Ascending aorta (tissue), 2 donors: ENCODE results near the gene OGFRL1. TPM values are rescaled to one million over a fixed set of nuclear protein-coding genes. Genes with fewer than 3 reads are reported as not detected.

Experiments used
- DNase-seq, 2 donors: peaks; one replicate each; pipeline ENCODE4 v3.0.0-alpha.2; 2019; ENCODE audit warnings: low spot score in 2 of 2
- H3K27ac ChIP-seq, 2 donors: fragments of 200-600 bp; sonication (generic); one replicate each; pipeline ENCODE4 v1.5.1; 2016 to 2017; ENCODE audit warnings: mild to moderate bottlenecking in 1 of 2
- H3K27me3 ChIP-seq: fragments of 200-600 bp; sonication (generic); one replicate; pipeline ENCODE4 v1.5.1; 2017
- H3K36me3 ChIP-seq, 2 donors: fragments of 200-600 bp; sonication (generic); one replicate each; pipeline ENCODE4 v1.5.1; 2016
- H3K4me1 ChIP-seq, 2 donors: fragments of 200-600 bp; sonication (generic); one replicate each; pipeline ENCODE4 v1.5.1; 2016 to 2017; ENCODE audit warnings: mild to moderate bottlenecking in 1 of 2
- H3K4me3 ChIP-seq, 2 donors: fragments of 200-600 bp; sonication (generic); one replicate each; pipeline ENCODE4 v1.5.1; 2016 to 2017; ENCODE audit warnings: mild to moderate bottlenecking in 1 of 2
- H3K9me3 ChIP-seq, 2 donors: fragments of 200-600 bp; sonication (generic); one replicate each; pipeline ENCODE4 v1.5.1; 2016
- intact Hi-C: fragments of 100-400 bp; cut with DNase I; formaldehyde crosslinking; loops from one replicate; pipeline ENCODE4 v1.15.1; 2023
- total RNA-seq: library from RNA; depleted of rRNA; stranded (reverse); fragments of >200 nt; gene quantifications from one replicate; pipeline ENCODE4 v1.1.0, GENCODE V29; 2016
- TF ChIP-seq, protein P1 (sequence below), 3 experiments: fragments of 200-600 bp in 2 of 3; fragments of 450-650 bp in 1 of 3; sonication (generic) in 2 of 3; IDR thresholded peaks; one replicate each; pipeline ENCODE4 v1.5.1; 2016 to 2019; ENCODE audit warnings: antibody characterized with exemption in 3 of 3, mild to moderate bottlenecking in 1 of 3, moderate library complexity in 1 of 3

OGFRL1 gene
- total RNA-seq, 1 donor from 2014 or later = 14.6 TPM

DNA sequence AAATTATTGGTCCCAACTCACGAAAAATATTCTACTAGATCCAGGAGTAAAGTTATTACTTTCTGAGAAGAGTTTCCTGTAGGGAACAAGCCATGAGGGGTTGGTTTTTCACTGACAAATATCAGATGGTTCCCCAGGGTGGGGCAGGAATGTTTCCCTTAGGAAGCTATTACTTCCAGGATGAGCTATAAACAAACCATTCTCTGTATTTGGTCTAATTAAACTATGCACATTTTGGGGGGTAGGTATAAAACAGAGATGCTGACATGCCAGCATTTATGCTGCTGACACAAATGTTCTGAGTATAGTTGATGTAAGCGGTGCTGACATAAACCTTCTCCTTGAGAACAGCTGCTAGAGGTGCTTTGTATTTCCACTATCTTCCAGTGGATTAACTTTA, 54.2 kb downstream of the OGFRL1 start:
- Histone ChIP-seq H3K27me3 (no peaks in the 10 kb centered on the region), H3K4me3 (no peak overlapping the region), H3K36me3 (no peaks in the 10 kb centered on the region), H3K4me1 (no peaks in the 10 kb centered on the region), H3K27ac (no peak overlapping the region), H3K9me3 (no peaks in the 10 kb centered on the region)
- intact Hi-C loops = loop anchor here (10.0 kb wide), 1 partner anchor 638 kb away; no protein-coding TSS in a partner anchor
- TF ChIP-seq, protein P1, sequence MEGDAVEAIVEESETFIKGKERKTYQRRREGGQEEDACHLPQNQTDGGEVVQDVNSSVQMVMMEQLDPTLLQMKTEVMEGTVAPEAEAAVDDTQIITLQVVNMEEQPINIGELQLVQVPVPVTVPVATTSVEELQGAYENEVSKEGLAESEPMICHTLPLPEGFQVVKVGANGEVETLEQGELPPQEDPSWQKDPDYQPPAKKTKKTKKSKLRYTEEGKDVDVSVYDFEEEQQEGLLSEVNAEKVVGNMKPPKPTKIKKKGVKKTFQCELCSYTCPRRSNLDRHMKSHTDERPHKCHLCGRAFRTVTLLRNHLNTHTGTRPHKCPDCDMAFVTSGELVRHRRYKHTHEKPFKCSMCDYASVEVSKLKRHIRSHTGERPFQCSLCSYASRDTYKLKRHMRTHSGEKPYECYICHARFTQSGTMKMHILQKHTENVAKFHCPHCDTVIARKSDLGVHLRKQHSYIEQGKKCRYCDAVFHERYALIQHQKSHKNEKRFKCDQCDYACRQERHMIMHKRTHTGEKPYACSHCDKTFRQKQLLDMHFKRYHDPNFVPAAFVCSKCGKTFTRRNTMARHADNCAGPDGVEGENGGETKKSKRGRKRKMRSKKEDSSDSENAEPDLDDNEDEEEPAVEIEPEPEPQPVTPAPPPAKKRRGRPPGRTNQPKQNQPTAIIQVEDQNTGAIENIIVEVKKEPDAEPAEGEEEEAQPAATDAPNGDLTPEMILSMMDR (IDR thresholded peaks at IDR 0.05) = no peak
- DNase-seq = no peak

DNA sequence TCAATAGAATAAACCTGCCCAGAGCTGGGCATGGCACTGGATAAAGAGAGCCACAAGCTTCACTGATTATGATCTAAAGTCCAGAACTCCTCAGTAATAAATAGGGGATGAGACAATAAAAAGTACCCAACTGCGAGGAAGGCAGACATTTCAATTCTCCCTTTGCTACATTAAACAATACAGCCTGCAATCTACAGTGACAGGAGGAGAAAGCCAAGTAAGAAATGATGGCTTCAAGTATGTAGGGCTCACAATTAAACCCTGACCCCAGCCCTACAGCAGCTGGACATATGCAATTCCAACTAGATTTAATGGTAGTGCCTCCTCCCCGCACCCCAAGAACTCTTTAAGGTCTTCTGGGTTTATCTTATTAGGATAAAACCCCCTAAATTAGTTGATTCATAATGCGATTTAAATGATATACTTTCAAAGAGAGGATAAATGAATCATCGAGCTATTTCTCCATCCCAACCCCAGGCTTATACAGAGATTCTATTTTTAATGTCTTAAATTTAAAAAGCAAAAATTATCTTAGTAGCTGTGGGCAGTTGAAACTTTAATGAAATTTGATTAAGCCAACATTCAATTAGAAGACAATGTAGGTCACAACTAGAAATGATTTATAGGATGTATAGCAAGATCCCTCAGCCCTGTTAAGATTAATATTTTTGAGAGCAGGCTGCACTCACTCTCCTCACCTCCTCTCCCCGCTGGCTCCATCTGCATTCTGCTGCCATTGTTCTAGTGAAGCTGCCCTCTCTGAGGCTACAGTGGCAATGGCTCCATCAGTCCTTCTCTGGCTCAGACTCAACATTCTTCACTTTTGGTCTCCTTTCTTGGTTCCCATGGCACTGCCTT, 57.1 kb downstream of the OGFRL1 start:
- no peaks in the 10 kb centered on the region for H3K36me3 ChIP-seq
- no peak overlapping the region for H3K4me3 ChIP-seq
- no peak for DNase-seq
- no peaks in the 10 kb centered on the region for H3K9me3 ChIP-seq
- no peak overlapping the region for H3K27ac ChIP-seq
- TF ChIP-seq, protein P1 (IDR thresholded peaks at IDR 0.05) = no peak
- H3K27me3 ChIP-seq = no peaks in the 10 kb centered on the region
- intact Hi-C loops = loop anchor here (5.0 to 10.0 kb wide), 2 partner anchors 153 to 641 kb away; no protein-coding TSS in a partner anchor
- peaks cover 0 to 4% of the 10 kb centered on the region in 2 donors for H3K4me1 ChIP-seq

DNA sequence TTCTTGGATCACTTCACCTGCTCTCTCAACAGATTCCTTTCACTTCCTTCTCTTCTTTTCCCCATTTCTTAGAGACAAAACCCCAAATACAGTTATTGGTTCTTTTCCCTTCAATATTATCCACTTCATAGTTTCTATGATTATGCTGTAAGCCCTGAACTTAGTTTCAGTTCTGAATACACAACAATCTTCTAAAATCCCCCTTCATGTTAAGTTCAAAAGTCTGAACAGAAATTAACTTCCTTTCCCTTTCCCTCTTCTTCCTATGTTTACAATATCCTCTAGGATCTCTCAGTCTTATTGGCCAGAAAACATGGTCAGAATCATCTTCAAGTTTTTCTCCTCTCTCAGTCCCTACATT, 57.7 kb downstream of the OGFRL1 start:
- TF ChIP-seq, protein P1 (IDR thresholded peaks at IDR 0.05) = no peak
- Histone ChIP-seq H3K27ac (no peak overlapping the region), H3K4me1 (peaks cover 0 to 10% of the 10 kb centered on the region in 2 donors), H3K27me3 (no peaks in the 10 kb centered on the region), H3K4me3 (no peak overlapping the region), H3K9me3 (no peaks in the 10 kb centered on the region), H3K36me3 (no peaks in the 10 kb centered on the region)
- intact Hi-C loops = loop anchor here (5.0 to 10.0 kb wide), 2 partner anchors 154 to 642 kb away; no protein-coding TSS in a partner anchor
- no peak for DNase-seq

DNA sequence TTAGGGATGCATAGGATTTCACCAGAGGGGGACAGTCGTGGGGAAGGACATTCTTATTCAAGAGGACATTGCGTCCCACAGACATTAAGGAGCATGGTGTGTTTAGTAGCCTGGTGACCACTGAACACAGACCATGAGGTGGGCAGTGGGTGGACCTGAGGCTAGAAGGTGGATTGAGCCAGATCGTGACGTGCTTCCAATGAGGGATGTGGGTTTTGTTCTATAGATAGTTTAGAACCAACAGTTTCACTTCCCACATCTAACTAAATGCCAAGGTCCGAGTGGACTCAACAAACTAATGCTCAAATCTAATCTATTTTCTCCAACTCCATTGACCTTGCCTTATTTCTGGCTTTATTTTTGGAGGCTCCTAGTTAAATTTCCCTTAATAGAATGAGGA, 58.5 kb downstream of the OGFRL1 start:
- Histone ChIP-seq H3K4me1 (peaks cover 0 to 11% of the 10 kb centered on the region in 2 donors), H3K36me3 (no peaks in the 10 kb centered on the region), H3K9me3 (no peaks in the 10 kb centered on the region), H3K27me3 (no peaks in the 10 kb centered on the region), H3K27ac (no peak overlapping the region), H3K4me3 (no peak overlapping the region)
- intact Hi-C loops = loop anchor here (5.0 to 10.0 kb wide), 2 partner anchors 155 to 642 kb away; no protein-coding TSS in a partner anchor
- TF ChIP-seq, protein P1 (IDR thresholded peaks at IDR 0.05) = no peak
- DNase-seq = no peak

DNA sequence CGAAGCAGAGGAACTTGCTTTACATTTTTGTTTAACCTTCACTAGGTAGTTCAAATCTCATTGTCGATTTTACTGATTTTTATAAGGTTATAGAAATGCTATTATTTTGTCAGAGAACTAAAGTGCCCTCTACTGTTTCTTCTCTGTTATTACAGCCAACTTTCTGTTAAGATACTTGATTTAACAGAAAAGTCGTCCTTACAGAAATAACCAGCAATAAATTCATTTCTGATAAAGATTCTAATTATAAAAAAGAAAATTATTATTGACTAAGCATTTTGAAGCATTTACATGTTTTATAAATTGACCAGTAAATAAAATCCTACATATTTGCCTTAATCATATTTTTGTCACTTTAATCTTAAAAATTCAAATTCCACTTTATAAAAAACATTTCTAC, 60.8 kb downstream of the OGFRL1 start:
- Histone ChIP-seq H3K27me3 (no peaks in the 10 kb centered on the region), H3K4me3 (no peak overlapping the region), H3K4me1 (peaks cover 0 to 11% of the 10 kb centered on the region in 2 donors), H3K36me3 (no peaks in the 10 kb centered on the region), H3K27ac (peak overlapping the region; percentile 6 to 70), H3K9me3 (no peaks in the 10 kb centered on the region)
- TF ChIP-seq, protein P1 (IDR thresholded peaks at IDR 0.05) = peak; percentile 34 to 73 (median 67)
- no peak for DNase-seq
- intact Hi-C loops = loop anchor here (5.0 to 10.0 kb wide), 2 partner anchors 157 to 645 kb away; no protein-coding TSS in a partner anchor
